Measurements from ENCODE around the gene LIMS1.
"Not testable (repeated sequence)": the region's sequence is repeated elsewhere in the genome, so short reads cannot be mapped to it uniquely, and the experiment has no call there.

The LIMS1 gene

DNA sequence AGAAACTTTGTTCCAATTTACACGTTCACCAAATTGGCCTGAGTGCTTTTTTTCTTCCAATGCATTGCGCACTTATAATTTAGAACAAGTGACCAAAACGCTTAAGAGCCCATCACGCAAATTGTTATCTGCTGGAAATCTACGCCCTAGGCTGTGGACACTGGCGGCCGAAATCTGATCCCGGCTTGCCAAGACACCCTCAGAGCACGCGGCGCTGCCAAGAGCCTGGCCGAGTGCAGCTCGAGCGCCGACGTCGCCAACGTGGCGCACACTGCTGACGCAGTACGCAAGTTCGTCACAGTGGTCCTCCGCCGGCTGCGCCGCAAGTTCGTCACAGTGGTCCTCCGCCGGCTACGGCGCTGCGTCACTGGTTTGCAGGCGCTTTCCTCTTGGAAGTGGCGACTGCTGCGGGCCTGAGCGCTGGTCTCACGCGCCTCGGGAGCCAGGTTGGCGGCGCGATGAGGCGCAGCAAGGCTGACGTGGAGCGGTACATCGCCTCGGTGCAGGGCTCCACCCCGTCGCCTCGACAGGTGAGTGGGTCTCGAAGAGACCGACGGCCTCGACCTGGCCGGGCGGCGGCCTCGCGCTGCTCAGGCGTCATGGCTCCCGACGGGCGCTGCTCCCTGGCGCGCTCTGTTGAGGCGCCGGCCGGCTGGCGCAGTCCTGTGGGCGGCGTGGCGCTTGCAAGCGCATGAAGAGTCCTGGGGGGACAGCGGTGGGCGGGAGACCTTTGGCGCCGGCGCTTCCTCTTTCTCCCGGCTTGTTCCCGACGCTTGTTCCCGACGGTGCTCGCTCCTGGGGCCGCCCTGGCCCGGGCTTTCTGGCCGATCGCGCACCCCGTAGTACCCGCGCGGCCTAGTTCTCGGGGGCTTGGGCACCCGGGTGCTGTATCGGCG lies 185.1 kb downstream of the LIMS1 start, which contains the start of gene RANBP2:
RANBP2 (plus strand) TSS at position 334 of the 896 bp plus-strand sequence; CDS start at position 459, 125 bp downstream.
- peak; percentile 98 for DNase-seq (ENCODE audit: low read depth, low spot score)

GRCh38 chr2:108726048-108726447 lies 191.8 kb downstream of the LIMS1 start:
- DNase-seq (ENCODE audit: low read depth, low spot score) = not testable (repeated sequence)

DNA sequence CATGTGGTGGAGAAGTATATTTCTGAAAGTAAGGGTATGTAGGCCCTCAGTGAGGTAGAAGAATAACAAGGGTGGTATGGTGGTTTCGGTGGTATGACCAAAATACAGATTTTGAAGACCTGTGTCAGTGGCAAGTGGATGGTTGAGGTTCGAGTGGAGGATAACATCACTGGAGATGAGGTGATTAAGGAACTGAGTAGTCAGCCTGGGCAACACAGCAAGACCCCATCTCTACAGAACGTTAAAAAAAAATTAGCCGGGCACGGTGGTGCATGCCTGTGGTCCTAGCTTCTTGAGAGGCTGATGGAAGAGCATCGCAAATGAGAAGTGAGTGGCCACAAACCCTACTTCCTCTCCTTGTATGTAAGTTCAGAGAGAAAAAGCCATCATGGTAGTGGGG lies 200.4 kb downstream of the LIMS1 start:
- not testable (repeated sequence) for DNase-seq (ENCODE audit: low read depth, low spot score)

All from ELF-1 (cell line).